ENCODE data around the gene CPEB4. TPM values are rescaled to one million over a fixed set of nuclear protein-coding genes. Genes with fewer than 3 reads are reported as not detected.

Gene CPEB4
- total RNA-seq, 1 experiment from 2014 or later: 8.7 TPM

DNA sequence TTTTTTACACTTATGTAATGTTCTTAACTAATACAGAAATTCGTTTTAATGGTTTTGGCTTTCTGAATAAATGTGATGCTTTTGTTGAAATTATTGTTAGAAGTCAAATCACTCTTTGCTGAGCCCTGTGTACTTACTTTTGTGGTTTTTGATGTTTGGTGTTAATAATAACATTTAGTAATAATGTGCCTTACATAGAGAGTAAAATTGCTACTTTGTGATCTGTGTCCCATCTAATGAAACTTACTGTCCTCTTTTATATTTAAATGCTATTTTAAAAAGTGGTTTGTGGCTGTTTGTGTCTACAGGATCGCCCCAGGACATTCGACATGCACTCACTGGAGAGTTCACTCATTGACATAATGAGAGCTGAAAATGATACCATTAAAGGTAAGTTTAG is 22.1 kb downstream of the CPEB4 start:
- Histone ChIP-seq H3K23ac (ENCODE audit: insufficient read length, low read depth, low read length) (no peak overlapping the region), H2BK20ac (ENCODE audit: low read depth, low read length, poor library complexity, severe bottlenecking) (no peak overlapping the region), H3K56ac (ENCODE audit: insufficient read length, low read depth, low read length) (no peak overlapping the region), H2AK5ac (ENCODE audit: insufficient read length, low read length) (no peak overlapping the region), H2BK15ac (ENCODE audit: low read depth, low read length) (no peak overlapping the region), H3K4ac (ENCODE audit: low read depth, low read length) (no peak overlapping the region), H4K5ac (ENCODE audit: insufficient read length, low read depth, low read length) (no peak overlapping the region), H3K14ac (ENCODE audit: insufficient read depth, low read length) (no peak overlapping the region), H2AFZ (ENCODE audit: low read length) (no peak overlapping the region), H4K20me1 (ENCODE audit: control insufficient read depth, insufficient read depth, insufficient read length) (no peaks in the 10 kb centered on the region), H3K4me2 (ENCODE audit: insufficient read depth, insufficient read length, low read length) (no peak overlapping the region), H4K8ac (replicated peaks; ENCODE audit: insufficient read length, low read depth, low read length) (no peak overlapping the region), H3K27me3 (ENCODE audit: insufficient read depth, low read length) (no peaks in the 10 kb centered on the region), H2BK12ac (ENCODE audit: insufficient read length, low read depth, low read length) (no peak overlapping the region), H3K79me1 (ENCODE audit: insufficient read depth, low read depth, low read length, poor library complexity, severe bottlenecking) (no peaks in the 10 kb centered on the region), H3K23me2 (ENCODE audit: insufficient read length, low read depth, low read length, poor library complexity, severe bottlenecking) (no peaks in the 10 kb centered on the region), H2BK120ac (ENCODE audit: low read depth, low read length, poor library complexity, severe bottlenecking) (no peak overlapping the region), H3K18ac (ENCODE audit: insufficient read length, low read depth, low read length) (no peak overlapping the region), H3K4me1 (ENCODE audit: insufficient read depth, low read length) (peaks cover under 1% of the 10 kb centered on the region; the same call in 1 of the 2 replicates), H3K9ac (ENCODE audit: extremely low read depth, insufficient read length, low read length) (no peak overlapping the region), H3T11ph (ENCODE audit: low read length) (no peak overlapping the region), H2BK5ac (ENCODE audit: insufficient read length, low read length) (no peak overlapping the region), H3K79me2 (ENCODE audit: insufficient read depth, low read length) (no peaks in the 10 kb centered on the region), H4K91ac (ENCODE audit: insufficient read length, low read depth, low read length) (no peak overlapping the region), H3K27ac (ENCODE audit: insufficient read length, low read depth, low read length) (no peak overlapping the region), H3K9me3 (ENCODE audit: control insufficient read depth, low read depth, low read length) (no peaks in the 10 kb centered on the region)
- Mint-ChIP-seq H3K36me3 (ENCODE audit: insufficient read depth in 1 of 3, low read depth in 3 of 3) (no peaks in the 10 kb centered on the region), H3K4me1 (peaks cover 22 to 31% of the 10 kb centered on the region in 2 experiments), H3K4me3 (no peak overlapping the region), H3K27ac (0 out of 7 replicates have a peak overlapping the region, but pooled peaks of 1 of the 3 experiments have one; percentile 45), H3K9me3 (no peaks in the 10 kb centered on the region), H3K27me3 (ENCODE audit: low read depth) (no peaks in the 10 kb centered on the region)
- TF ChIP-seq, protein P1, sequence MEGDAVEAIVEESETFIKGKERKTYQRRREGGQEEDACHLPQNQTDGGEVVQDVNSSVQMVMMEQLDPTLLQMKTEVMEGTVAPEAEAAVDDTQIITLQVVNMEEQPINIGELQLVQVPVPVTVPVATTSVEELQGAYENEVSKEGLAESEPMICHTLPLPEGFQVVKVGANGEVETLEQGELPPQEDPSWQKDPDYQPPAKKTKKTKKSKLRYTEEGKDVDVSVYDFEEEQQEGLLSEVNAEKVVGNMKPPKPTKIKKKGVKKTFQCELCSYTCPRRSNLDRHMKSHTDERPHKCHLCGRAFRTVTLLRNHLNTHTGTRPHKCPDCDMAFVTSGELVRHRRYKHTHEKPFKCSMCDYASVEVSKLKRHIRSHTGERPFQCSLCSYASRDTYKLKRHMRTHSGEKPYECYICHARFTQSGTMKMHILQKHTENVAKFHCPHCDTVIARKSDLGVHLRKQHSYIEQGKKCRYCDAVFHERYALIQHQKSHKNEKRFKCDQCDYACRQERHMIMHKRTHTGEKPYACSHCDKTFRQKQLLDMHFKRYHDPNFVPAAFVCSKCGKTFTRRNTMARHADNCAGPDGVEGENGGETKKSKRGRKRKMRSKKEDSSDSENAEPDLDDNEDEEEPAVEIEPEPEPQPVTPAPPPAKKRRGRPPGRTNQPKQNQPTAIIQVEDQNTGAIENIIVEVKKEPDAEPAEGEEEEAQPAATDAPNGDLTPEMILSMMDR (conservative IDR thresholded peaks at IDR 0.05): no peak
- WGBS (ENCODE audit: extremely low coverage, insufficient read length, low lambda C conversion rate): no CpG with 5 or more reads among the region's 3 CpGs
- no peak for DNase-seq

Data from H9 (cell line).